KMS-11 (cell line): ENCODE results near the gene LSM3.

ENCODE experiments used
- H2AFZ ChIP-seq: fragments of 200-600 bp; sonication (generic); 2 replicates; pipeline ENCODE4 v1.6.1; 2016; ENCODE audit warnings: antibody characterized with exemption, mixed run types, low read depth
- H3K27ac ChIP-seq: fragments of 200-600 bp; sonication (generic); 2 replicates; pipeline ENCODE4 v1.6.1; 2016; ENCODE audit warnings: mild to moderate bottlenecking, mixed run types
- H3K27me3 ChIP-seq: fragments of 200-600 bp; sonication (generic); 2 replicates; pipeline ENCODE4 v1.6.1; 2017; ENCODE audit warnings: mild to moderate bottlenecking, low read depth, mixed run types, moderate library complexity; ENCODE audit not compliant: insufficient read depth
- H3K36me3 ChIP-seq: fragments of 200-600 bp; sonication (generic); 2 replicates; pipeline ENCODE4 v1.6.1; 2017; ENCODE audit warnings: mild to moderate bottlenecking, mixed run types; ENCODE audit not compliant: insufficient read depth
- H3K4me1 ChIP-seq: fragments of 200-600 bp; sonication (generic); 2 replicates; pipeline ENCODE4 v1.6.1; 2016; ENCODE audit warnings: mild to moderate bottlenecking, low read depth, mixed run types; ENCODE audit not compliant: poor library complexity, severe bottlenecking
- H3K4me2 ChIP-seq: fragments of 200-600 bp; sonication (generic); 2 replicates; pipeline ENCODE4 v1.7.0; 2016; ENCODE audit warnings: mild to moderate bottlenecking, mixed run types
- H3K4me3 ChIP-seq: fragments of 200-600 bp; sonication (generic); IDR thresholded peaks from 2 replicates; pipeline ENCODE4 v1.6.1; 2017; ENCODE audit warnings: low read depth, low read length, mixed read lengths; ENCODE audit not compliant: insufficient read depth
- H3K79me2 ChIP-seq: fragments of 200-600 bp; sonication (generic); 2 replicates; pipeline ENCODE4 v1.6.1; 2016; ENCODE audit warnings: low read depth, mixed run types; ENCODE audit not compliant: insufficient read depth
- H3K9ac ChIP-seq: fragments of 200-600 bp; sonication (generic); 2 replicates; pipeline ENCODE4 v1.6.1; 2016; ENCODE audit warnings: mild to moderate bottlenecking, mixed run types
- H4K20me1 ChIP-seq: fragments of 200-600 bp; sonication (generic); 2 replicates; pipeline ENCODE4 v1.6.1; 2016; ENCODE audit warnings: mild to moderate bottlenecking, mixed run types; ENCODE audit not compliant: insufficient read depth
- TF ChIP-seq, protein P1 (sequence below): fragments of 200-600 bp; sonication (generic); conservative IDR thresholded peaks from 2 replicates; pipeline ENCODE4 v1.6.1; 2017; ENCODE audit warnings: low read depth, mild to moderate bottlenecking, antibody characterized with exemption, low read length, moderate library complexity, mixed read lengths

The LSM3 gene

DNA sequence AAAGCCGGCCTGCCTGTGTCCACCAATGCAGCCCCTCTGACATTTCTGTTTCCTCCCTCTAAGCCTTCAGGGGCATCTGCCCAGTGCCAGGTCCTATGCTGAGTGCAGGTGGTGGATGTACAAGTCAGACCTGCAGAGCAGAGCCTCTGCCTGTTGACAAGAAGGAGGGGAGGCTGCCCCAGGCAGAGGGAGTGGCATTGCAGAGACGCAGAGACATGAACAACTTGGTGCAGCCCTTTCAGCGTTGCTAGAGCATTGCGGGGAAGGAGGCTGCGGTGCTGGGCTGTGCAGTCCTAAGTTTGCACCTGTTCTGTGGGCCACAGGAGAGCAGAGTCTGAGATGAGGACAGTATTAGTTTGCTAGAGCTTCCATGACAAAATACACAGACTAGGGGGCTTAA, 65.2 kb downstream of the LSM3 start:
- no peak overlapping the region for H2AFZ ChIP-seq
- no peaks in the 10 kb centered on the region for H3K36me3 ChIP-seq
- no peak overlapping the region for H3K9ac ChIP-seq
- H3K4me1 ChIP-seq: no peaks in the 10 kb centered on the region
- no peak overlapping the region for H3K27ac ChIP-seq
- TF ChIP-seq, protein P1, sequence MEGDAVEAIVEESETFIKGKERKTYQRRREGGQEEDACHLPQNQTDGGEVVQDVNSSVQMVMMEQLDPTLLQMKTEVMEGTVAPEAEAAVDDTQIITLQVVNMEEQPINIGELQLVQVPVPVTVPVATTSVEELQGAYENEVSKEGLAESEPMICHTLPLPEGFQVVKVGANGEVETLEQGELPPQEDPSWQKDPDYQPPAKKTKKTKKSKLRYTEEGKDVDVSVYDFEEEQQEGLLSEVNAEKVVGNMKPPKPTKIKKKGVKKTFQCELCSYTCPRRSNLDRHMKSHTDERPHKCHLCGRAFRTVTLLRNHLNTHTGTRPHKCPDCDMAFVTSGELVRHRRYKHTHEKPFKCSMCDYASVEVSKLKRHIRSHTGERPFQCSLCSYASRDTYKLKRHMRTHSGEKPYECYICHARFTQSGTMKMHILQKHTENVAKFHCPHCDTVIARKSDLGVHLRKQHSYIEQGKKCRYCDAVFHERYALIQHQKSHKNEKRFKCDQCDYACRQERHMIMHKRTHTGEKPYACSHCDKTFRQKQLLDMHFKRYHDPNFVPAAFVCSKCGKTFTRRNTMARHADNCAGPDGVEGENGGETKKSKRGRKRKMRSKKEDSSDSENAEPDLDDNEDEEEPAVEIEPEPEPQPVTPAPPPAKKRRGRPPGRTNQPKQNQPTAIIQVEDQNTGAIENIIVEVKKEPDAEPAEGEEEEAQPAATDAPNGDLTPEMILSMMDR: no peak
- H3K4me3 ChIP-seq: no peak overlapping the region
- H3K79me2 ChIP-seq: no peaks in the 10 kb centered on the region
- no peak overlapping the region for H3K4me2 ChIP-seq
- H3K27me3 ChIP-seq: no peaks in the 10 kb centered on the region
- H4K20me1 ChIP-seq: no peaks in the 10 kb centered on the region

DNA sequence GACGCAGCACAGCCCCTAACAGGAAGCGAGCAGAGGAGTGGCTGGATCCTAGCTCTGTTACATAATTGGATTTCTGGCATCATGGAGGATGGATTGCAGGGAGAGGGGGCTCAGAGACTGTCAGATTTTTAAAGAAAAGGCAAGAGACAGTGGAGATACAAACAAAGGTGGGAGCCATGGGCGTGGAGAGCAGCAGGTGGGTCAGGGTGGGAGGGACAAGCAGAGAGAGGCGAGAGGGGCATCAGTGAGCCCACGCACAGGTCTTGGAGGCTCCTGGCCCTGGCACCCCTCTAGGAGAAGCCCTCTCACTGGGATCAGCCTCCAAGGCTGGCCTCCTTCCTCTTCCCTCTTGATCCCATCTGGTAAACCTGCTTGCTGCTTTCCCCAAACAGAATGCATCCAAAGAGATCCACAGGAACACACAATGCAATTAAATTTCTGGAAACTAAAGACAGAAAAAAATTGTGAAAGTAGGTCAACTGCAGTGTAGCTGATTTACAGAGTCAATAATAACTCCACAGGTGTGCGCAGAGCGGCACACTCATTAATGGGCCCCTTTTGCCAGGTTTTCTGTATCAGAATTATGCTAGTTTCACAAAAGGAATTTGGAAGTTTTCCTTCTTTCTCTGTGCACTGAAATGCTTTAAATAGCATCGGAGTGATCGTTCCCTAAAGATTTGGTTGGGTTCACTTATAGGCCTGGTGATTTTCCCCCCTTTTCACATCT, 66.1 kb downstream of the LSM3 start:
- H3K36me3 ChIP-seq: no peaks in the 10 kb centered on the region
- no peak overlapping the region for H3K4me3 ChIP-seq
- no peaks in the 10 kb centered on the region for H3K27me3 ChIP-seq
- TF ChIP-seq, protein P1: no peak
- H2AFZ ChIP-seq: no peak overlapping the region
- no peak overlapping the region for H3K9ac ChIP-seq
- no peak overlapping the region for H3K4me2 ChIP-seq
- no peak overlapping the region for H3K27ac ChIP-seq
- no peaks in the 10 kb centered on the region for H3K4me1 ChIP-seq
- no peaks in the 10 kb centered on the region for H3K79me2 ChIP-seq
- no peaks in the 10 kb centered on the region for H4K20me1 ChIP-seq

DNA sequence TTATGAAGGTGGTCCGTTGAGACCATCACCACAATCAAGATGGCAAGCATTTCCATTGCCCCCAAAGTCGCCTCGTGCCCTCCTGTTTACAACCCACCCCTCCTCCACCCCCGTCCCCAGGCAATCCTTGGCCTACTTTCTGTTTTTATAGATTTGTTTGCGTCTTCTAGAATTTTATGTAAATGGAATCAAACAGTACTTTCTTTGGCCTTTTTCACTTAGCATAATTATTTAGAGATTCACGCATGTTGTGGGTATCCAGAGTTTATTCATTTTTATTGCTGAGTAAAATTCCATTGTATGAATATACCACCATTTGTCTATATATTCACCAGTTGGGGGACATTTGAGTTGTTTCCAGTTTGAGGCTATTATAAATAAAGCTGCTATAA, 66.6 kb downstream of the LSM3 start:
- no peak overlapping the region for H3K4me3 ChIP-seq
- TF ChIP-seq, protein P1: no peak
- H3K36me3 ChIP-seq: no peaks in the 10 kb centered on the region
- H4K20me1 ChIP-seq: no peaks in the 10 kb centered on the region
- no peaks in the 10 kb centered on the region for H3K27me3 ChIP-seq
- H3K27ac ChIP-seq: no peak overlapping the region
- no peak overlapping the region for H3K9ac ChIP-seq
- H2AFZ ChIP-seq: no peak overlapping the region
- H3K4me1 ChIP-seq: no peaks in the 10 kb centered on the region
- no peaks in the 10 kb centered on the region for H3K79me2 ChIP-seq
- H3K4me2 ChIP-seq: no peak overlapping the region

DNA sequence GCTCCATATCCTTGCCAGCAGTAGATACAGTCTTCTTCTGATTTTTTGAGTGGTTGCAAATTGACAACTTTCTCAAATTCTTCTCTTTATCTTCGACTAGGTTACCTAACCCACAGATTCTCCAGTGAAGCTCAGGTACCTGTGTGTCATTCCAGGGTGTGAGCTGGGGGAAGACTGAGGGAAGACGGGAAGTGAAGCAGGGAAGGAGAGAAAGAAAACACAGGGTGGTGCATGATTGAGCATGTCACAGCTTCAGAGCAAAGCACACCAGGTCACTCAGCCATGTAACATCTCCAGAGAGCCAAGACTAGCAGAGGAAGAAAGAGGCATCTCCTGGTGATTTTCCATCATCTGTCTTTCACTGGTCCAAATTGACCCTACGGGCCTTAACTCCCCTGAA, 67.2 kb downstream of the LSM3 start:
- no peak overlapping the region for H3K4me3 ChIP-seq
- no peak overlapping the region for H3K4me2 ChIP-seq
- TF ChIP-seq, protein P1: no peak
- no peak overlapping the region for H3K9ac ChIP-seq
- no peak overlapping the region for H3K27ac ChIP-seq
- H3K36me3 ChIP-seq: no peaks in the 10 kb centered on the region
- no peaks in the 10 kb centered on the region for H3K27me3 ChIP-seq
- no peaks in the 10 kb centered on the region for H3K79me2 ChIP-seq
- no peaks in the 10 kb centered on the region for H3K4me1 ChIP-seq
- H4K20me1 ChIP-seq: no peaks in the 10 kb centered on the region
- no peak overlapping the region for H2AFZ ChIP-seq
